GM18951 (cell line): ENCODE measurements around the gene TEX13A.
"Not testable (repeated sequence)": the region's sequence is repeated elsewhere in the genome, so short reads cannot be mapped to it uniquely, and the experiment has no call there.

Experiments used
- POLR2A ChIP-seq: IDR thresholded peaks from 4 replicates; pipeline ENCODE4 v1.6.1; 2011; ENCODE audit warnings: mild to moderate bottlenecking; ENCODE audit not compliant: insufficient read length, insufficient read depth; ENCODE audit errors: extremely low read depth
- in situ Hi-C: fragments of 300-500 bp; cut with MboI; formaldehyde crosslinking; loops from one replicate; pipeline ENCODE4 v1.12.0; 2022; ENCODE audit warnings: low sequenced_read_pairs, mixed read lengths, inconsistent platforms; ENCODE audit not compliant: unreplicated experiment

Gene TEX13A

DNA sequence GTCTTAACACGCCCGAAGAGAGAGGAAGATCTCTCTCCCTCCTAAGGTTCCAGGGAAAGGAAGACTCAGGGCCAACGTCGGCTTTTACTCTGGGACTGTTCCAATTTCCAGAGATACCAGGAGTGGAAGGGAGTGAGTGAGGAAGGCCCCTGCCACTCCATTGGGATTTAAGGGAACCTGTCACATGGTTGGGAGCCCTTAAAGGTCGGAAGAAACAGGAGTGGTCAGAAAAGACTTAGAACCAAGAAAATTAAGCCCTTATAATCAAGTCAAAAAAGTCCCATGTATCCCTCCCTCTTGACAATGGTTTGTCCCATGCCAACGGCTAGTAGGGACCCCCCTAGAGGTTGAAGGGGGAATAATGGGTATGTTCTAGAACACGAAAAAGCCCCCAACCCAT lies at the start of gene TEX13A:
TSS of gene TEX13A (minus strand) at position 59 of the 400 bp plus-strand sequence. CDS start 297 bp downstream, outside the sequence.
- TF ChIP-seq POLR2A = no peak
- in situ Hi-C loops = no loop called here

DNA sequence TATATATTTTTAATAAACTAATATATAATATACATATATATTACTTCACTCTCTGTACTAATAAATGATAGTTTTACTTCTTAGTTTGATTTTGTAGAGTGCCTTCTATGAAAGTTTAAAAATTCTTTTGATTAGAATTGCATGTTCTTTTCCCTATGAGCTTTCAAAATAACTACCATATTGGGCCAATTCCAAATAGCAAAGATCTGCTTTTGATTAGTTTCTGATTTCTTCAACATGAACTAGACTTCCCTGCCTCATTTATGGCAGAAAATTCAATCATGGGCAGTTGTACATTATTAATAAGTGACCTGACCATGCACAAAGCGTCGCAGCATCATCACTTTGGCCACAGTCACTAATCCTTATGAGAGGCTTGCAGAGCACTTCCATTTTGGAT lies 48.9 kb upstream of the TEX13A start:
- in situ Hi-C loops = no loop called here

DNA sequence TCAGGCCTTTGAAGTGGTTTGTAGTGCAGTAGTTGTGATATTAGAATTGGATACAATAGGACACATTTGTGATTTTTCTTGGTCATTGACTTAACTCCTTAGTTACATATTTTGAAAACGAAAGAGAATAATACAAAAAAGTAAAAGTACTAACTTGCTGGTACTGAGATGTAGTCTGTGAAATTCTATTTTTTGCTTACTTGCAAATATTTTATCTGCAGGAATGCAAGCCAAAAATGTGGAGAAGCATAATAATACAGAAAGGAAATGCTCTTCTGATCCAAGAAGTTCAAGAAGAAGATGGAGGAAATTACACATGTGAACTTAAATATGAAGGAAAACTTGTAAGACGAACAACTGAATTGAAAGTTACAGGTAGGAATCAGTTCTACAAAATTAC lies 46.7 kb upstream of the TEX13A start:
- in situ Hi-C loops = no loop called here

More for the DNA sequence above, 48.9 kb upstream of the TEX13A start:
- no peak for TF ChIP-seq POLR2A

DNA sequence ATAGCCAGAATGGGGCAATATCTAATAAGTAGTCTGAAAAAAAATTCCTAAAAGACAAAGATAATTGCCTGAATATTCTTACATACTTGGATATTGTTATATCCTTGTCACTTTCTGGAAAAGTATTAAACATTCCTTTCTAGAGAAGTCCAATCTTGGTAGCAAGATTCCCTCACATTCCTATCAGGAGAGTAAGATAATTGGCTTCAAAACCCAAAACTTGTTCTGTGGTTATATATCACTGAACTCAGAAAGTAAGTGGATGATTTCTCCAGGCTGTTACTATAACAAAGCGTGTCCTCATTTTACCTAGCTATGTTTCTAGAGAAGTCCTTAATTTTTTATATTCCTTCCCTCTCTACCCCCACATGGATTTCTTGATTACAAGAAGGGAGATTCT lies 46.0 kb upstream of the TEX13A start:
- no peak for TF ChIP-seq POLR2A
- in situ Hi-C loops = no loop called here

More for the DNA sequence above, 46.7 kb upstream of the TEX13A start:
- TF ChIP-seq POLR2A = no peak

DNA sequence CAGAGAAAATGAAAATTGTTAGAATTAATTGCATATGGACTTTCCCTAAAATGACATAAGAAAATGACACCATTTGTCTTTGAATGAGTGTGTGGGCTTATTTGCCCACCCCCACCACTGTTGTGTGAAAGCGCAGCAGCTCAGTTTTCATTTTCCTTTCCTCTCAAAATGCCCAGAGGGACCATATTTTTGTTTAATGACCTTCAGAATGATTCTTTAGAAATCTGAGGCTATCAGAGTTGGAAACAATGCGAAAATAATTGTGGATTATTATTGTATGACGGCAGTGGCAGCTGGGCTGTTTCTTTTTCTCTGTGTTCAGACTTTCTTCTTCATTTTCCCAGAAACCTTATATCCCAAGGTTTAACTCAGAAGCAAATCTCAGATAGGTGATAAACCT lies 44.6 kb upstream of the TEX13A start:
- no peak for TF ChIP-seq POLR2A
- in situ Hi-C loops = no loop called here

DNA sequence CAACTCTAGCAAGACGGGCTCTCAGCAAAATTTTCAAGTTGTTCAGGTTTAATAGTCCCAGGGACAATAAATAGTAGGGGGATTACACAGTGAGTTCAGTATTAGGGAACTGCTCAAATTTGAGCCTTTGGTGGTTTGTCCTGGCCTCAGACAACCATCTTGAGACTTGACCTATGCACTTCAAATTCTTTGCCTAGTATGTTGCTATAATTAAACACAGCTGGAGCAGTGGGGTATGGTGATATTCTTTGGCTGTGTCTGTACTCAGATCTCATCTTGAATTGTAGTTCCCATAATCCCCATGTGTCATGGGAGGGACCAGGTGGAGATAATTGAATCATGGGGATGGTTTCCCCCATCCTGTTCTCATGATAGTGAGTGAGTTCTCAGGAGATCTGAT lies 43.3 kb upstream of the TEX13A start:
- no peak for TF ChIP-seq POLR2A
- in situ Hi-C loops = no loop called here

- in situ Hi-C loops = no loop called here
- TF ChIP-seq POLR2A = no peak
These were observed 42.7 kb upstream of the TEX13A start for GRCh38 chrX:105263171-105263570.

DNA sequence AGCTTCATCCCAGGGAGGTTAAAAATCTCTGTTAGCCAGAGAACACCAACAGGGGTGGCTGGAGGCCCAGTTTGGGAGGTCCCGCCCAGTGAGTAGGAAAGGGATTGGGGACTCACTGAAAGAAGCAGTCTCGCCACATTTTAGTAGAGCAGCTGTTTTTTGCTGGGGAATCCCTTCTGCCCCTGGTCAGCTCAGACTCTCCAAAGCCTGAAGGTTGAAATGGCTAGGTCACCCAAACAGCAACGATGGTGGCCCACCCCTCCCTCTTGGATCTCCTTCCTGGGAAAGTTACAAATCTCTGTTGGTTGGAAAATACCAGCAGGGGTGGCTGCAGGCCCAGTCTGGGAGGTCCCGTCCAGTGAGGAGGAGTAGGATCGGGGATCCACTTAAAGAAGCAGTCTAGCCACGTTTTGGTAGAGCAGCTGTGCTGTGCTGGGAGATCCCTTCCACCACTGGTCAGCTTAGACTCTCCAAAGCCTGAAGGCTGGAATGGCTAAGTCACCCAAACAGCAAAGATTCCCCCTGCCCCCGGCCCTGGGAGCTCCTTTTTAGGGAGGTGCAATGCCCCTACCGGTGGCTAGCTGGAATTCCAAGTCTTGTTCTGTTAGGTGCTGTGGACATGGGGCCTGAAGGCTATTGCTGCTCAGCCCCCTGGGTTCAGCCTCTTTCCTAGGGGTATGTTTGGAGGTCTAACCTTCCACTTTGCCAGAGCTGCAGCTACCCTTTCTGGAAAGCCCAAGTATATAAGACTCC lies 40.0 kb upstream of the TEX13A start:
- in situ Hi-C loops = no loop called here
- no peak for TF ChIP-seq POLR2A

DNA sequence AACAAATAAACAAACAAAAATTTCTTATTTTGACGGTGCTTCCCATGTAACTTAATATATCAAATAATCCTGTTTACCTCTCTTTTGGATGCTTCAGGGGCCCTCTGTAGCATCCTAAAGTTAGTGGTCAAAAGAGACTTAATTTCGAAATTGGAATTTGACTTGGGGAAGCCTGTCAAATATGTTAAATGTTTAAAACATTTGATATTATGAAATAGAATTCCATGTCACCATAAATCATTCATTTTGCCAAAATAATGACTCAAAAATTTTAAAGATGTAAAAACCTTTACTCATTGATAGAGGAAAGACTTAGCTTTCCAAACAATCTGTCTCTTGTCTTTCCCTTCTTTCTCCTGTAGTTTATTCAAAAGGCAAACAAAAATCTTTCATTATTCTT lies 20.6 kb upstream of the TEX13A start:
- in situ Hi-C loops = no loop called here
- TF ChIP-seq POLR2A = no peak

DNA sequence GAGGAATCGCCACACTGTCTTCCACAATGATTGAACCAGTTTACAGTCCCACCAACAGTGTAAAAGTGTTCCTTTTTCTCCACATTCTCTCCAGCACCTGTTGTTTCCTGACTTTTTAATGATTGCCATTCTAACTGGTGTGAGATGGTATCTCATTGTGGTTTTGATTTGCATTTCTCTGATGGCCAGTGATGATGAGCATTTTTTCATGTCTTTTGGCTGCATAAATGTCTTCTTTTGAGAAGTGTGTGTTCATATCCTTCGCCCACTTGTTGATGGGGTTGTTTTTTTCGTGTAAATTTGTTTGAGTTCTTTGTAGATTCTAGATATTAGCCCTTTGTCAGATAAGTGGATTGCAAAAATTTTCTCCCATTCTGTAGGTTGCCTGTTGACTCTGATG lies 16.9 kb upstream of the TEX13A start:
- in situ Hi-C loops = not testable (repeated sequence)

- in situ Hi-C loops = no loop called here
- TF ChIP-seq POLR2A = no peak
These were observed 8.7 kb upstream of the TEX13A start for GRCh38 chrX:105229146-105229545.

DNA sequence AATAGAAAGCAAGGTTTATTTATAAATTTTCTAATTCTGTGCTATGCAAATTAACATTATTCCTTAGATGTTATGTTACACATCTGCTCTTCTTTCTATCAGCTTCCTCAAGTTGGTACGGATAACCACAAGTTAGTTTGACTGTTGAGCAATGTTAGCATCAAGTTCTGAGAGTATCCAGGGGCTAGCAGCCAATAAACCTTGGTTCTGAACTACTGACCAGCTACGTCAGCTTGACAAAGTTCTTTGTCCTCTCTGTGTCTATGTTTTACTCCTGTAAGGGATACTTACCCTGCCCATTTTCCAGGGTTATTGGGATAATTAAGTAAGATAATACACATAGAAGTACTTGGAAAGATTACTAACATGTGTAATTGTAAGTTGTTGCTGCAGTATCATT lies 8.1 kb upstream of the TEX13A start:
- in situ Hi-C loops = no loop called here
- no peak for TF ChIP-seq POLR2A

DNA sequence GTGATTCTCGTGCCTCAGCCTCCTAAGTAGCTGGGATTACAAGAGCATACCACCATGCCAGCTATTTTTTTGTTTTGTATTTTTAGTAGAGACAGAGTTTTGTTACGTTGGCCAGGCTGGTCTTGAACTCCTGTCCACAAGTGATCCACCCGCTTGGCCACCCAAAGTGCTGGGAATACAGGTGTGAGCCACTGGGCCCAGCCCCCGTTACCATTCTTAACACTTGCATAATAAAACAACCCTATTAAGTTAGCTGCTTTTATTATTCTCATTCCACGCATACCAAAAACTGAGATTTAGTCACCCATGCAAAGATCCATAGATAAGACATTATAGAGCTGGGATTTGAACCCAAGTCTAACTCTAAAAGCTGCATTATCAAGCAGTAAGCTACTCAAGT lies 6.0 kb upstream of the TEX13A start:
- no peak for TF ChIP-seq POLR2A
- in situ Hi-C loops = no loop called here

GRCh38 chrX:105221374-105221773 lies 880 bp upstream of the TEX13A start:
- in situ Hi-C loops = no loop called here
- TF ChIP-seq POLR2A = no peak
